Activated T-cell treated with anti-CD3 and anti-CD28 coated beads, Interleukin-2, amount 50 U/mL, for 24 hours (primary cell): ENCODE results near the gene SLC17A4.
"Not testable (repeated sequence)": the region's sequence is repeated elsewhere in the genome, so short reads cannot be mapped to it uniquely, and the experiment has no call there.

Source experiments
- DNase-seq: peaks from one replicate; pipeline ENCODE4 v3.0.0-alpha.2; 2020
- H3K27ac Mint-ChIP-seq: 2 replicates; pipeline ENCODE4 v1.8.0; 2020; ENCODE audit warnings: mild to moderate bottlenecking, mixed read lengths
- H3K27me3 Mint-ChIP-seq: 2 replicates; pipeline ENCODE4 v1.8.0; 2020; ENCODE audit warnings: mixed read lengths
- H3K36me3 Mint-ChIP-seq: 2 replicates; pipeline ENCODE4 v1.8.0; 2020; ENCODE audit warnings: low read depth, mixed read lengths
- H3K4me1 Mint-ChIP-seq: 2 replicates; pipeline ENCODE4 v1.8.0; 2020; ENCODE audit warnings: low read depth, mixed read lengths
- H3K4me3 Mint-ChIP-seq: 2 replicates; pipeline ENCODE4 v1.8.0; 2020; ENCODE audit warnings: mild to moderate bottlenecking, moderate library complexity, mixed read lengths
- H3K9me3 Mint-ChIP-seq: 2 replicates; pipeline ENCODE4 v1.8.0; 2020; ENCODE audit warnings: mixed read lengths

Gene SLC17A4

DNA sequence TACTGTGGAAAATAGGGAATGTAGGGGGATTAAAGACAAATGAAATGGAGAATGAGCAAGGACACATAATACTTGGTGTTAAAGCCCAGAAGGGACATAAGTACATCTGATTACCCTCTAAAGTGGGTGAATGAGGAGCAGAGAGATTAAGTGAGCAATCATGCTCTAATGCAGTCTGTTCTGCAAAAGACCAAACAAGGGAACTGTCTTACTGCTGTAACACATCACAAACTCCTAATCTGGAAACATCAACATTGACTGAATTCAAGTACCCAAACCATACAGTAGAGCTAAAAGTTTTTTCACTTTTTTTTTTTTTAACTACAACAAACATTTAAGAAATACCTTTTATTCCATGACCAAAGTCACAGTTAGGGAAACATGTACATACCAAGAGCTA lies 19.3 kb upstream of the SLC17A4 start:
- H3K27ac Mint-ChIP-seq = no peak overlapping the region
- peaks cover 70% of the 10 kb centered on the region for H3K27me3 Mint-ChIP-seq
- no peak overlapping the region for H3K4me3 Mint-ChIP-seq
- no peak for DNase-seq
- H3K9me3 Mint-ChIP-seq = peaks cover 16% of the 10 kb centered on the region
- H3K36me3 Mint-ChIP-seq = no peaks in the 10 kb centered on the region
- H3K4me1 Mint-ChIP-seq = no peaks in the 10 kb centered on the region

DNA sequence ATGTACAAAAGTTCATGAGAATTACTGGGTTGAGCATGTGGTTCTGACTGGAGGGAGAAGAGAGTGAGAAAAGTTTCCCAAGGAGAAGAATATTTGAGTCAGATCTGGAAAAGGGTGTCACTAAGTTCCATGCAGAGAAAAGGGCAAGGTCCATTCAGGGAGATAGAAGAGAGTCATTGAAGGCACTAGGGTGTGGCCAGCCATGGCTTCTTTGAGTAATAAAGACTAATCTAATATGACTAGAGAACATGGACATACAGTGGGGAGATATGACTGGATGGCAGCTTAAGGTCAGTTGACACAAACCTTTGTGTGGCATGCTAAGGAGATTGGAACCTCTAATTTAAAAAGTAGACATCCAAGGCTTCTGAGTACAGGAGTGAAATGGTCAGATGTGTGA lies 10.7 kb upstream of the SLC17A4 start:
- no peak overlapping the region for H3K27ac Mint-ChIP-seq
- H3K4me1 Mint-ChIP-seq = no peaks in the 10 kb centered on the region
- H3K27me3 Mint-ChIP-seq = peaks cover 3% of the 10 kb centered on the region
- no peaks in the 10 kb centered on the region for H3K9me3 Mint-ChIP-seq
- H3K4me3 Mint-ChIP-seq = no peak overlapping the region
- no peak for DNase-seq
- no peaks in the 10 kb centered on the region for H3K36me3 Mint-ChIP-seq

GRCh38 chr6:25745836-25746235 lies 8.7 kb upstream of the SLC17A4 start:
- H3K27ac Mint-ChIP-seq = no peak overlapping the region
- H3K27me3 Mint-ChIP-seq = no peaks in the 10 kb centered on the region
- no peak for DNase-seq
- no peaks in the 10 kb centered on the region for H3K36me3 Mint-ChIP-seq
- no peaks in the 10 kb centered on the region for H3K4me1 Mint-ChIP-seq
- no peak overlapping the region for H3K4me3 Mint-ChIP-seq
- H3K9me3 Mint-ChIP-seq = no peaks in the 10 kb centered on the region

- Mint-ChIP-seq H3K27ac (no peak overlapping the region), H3K27me3 (no peaks in the 10 kb centered on the region), H3K36me3 (no peaks in the 10 kb centered on the region), H3K4me1 (no peaks in the 10 kb centered on the region), H3K4me3 (no peak overlapping the region), H3K9me3 (no peaks in the 10 kb centered on the region)
- DNase-seq = no peak
Measured at GRCh38 chr6:25746968-25747367, 7.6 kb upstream of the SLC17A4 start.

DNA sequence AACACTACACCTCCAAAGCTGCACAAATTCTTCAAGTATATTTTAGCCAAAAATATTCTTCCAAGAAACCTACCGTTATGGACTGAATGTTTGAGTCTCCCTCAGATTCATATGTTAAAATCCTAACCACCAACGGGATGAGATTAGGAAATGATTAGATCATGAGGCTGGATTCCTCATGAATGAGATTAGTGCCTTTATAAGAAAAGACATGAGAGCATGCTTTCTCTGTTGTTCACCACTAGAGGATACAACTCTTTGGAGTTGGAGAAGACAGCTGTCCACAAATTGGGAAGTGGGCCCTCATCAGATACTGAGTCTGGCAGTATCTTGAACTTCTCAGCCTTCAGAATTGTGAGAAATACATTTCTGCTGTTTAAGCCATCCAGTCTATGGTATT lies 7.1 kb upstream of the SLC17A4 start:
- Mint-ChIP-seq H3K4me3 (no peak overlapping the region), H3K27ac (no peak overlapping the region), H3K9me3 (no peaks in the 10 kb centered on the region), H3K36me3 (no peaks in the 10 kb centered on the region), H3K27me3 (no peaks in the 10 kb centered on the region), H3K4me1 (no peaks in the 10 kb centered on the region)
- DNase-seq = no peak

DNA sequence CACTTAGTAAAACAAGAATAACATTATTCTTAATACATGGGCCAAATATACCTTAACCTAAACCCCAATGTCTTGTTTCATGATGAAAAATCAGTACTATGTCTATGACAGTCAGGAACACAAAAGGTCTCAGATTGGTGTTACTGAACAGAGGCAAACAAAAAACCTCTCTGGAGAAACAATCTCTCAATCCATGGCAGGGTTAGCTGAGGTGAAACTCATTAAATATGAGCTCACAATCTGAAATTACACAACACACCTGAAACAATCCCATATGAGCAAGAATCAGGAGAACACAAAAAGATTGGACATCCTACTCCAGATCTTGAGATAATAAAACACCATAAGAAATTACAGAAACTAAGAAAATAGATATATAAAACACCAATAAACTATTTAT lies 6.5 kb upstream of the SLC17A4 start:
- Mint-ChIP-seq H3K27ac (no peak overlapping the region), H3K27me3 (no peaks in the 10 kb centered on the region), H3K4me1 (no peaks in the 10 kb centered on the region), H3K9me3 (no peaks in the 10 kb centered on the region), H3K36me3 (no peaks in the 10 kb centered on the region), H3K4me3 (no peak overlapping the region)
- no peak for DNase-seq

- not testable (repeated sequence) for H3K9me3 Mint-ChIP-seq, H3K36me3 Mint-ChIP-seq, H3K4me1 Mint-ChIP-seq, H3K27me3 Mint-ChIP-seq, H3K4me3 Mint-ChIP-seq, DNase-seq, H3K27ac Mint-ChIP-seq
Measured at GRCh38 chr6:25748601-25749517, 5.7 kb upstream of the SLC17A4 start.

DNA sequence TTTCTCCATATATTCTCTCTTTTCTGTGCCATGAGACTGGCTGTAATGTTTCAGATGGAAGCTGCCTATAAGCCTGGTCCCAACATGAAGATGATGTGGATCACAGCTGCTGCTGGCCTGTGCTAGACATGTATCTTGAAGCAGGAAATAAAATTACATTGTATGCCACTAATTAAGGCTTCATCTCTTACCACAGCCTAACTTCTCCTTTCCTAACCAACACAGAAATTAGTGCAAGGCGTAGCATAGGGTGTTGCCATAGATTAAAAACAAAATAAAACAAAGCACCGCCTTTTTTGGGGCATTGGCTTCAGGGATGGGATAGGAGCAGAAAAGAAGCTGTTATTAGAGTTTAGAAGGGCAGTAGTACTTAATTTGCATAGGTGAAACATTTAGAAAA lies 4.7 kb upstream of the SLC17A4 start:
- Mint-ChIP-seq H3K4me1 (no peaks in the 10 kb centered on the region), H3K4me3 (no peak overlapping the region), H3K9me3 (no peaks in the 10 kb centered on the region), H3K36me3 (no peaks in the 10 kb centered on the region), H3K27me3 (peaks cover 4% of the 10 kb centered on the region), H3K27ac (no peak overlapping the region)
- DNase-seq = no peak

DNA sequence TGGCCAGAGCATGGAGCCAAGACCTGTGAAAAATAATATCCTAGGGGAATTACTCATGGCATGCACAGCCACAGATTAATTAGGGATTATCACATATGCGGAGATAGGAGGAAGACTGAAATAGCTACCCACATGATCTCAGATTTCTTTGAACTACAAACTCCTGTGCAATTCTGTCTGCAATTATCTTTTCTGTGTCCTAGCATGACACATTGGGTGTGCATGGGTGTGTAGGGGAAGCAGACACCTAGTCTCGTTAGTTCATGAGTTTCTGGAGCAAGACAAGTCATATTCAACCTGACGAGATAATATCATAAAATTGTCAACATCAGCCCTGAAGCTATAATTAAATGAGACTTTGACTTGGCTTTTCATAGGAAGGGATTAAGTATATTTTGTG lies 3.6 kb upstream of the SLC17A4 start:
- no peaks in the 10 kb centered on the region for H3K36me3 Mint-ChIP-seq
- peaks cover 4% of the 10 kb centered on the region for H3K27me3 Mint-ChIP-seq
- H3K4me3 Mint-ChIP-seq = no peak overlapping the region
- no peak overlapping the region for H3K27ac Mint-ChIP-seq
- DNase-seq = no peak
- no peaks in the 10 kb centered on the region for H3K4me1 Mint-ChIP-seq
- H3K9me3 Mint-ChIP-seq = no peaks in the 10 kb centered on the region

GRCh38 chr6:25753079-25753478 lies 1.5 kb upstream of the SLC17A4 start:
- DNase-seq = no peak
- peaks cover 4% of the 10 kb centered on the region for H3K27me3 Mint-ChIP-seq
- no peak overlapping the region for H3K27ac Mint-ChIP-seq
- no peak overlapping the region for H3K4me3 Mint-ChIP-seq
- no peaks in the 10 kb centered on the region for H3K4me1 Mint-ChIP-seq
- H3K9me3 Mint-ChIP-seq = no peaks in the 10 kb centered on the region
- no peaks in the 10 kb centered on the region for H3K36me3 Mint-ChIP-seq

- peaks cover 12% of the 10 kb centered on the region for H3K27me3 Mint-ChIP-seq
- no peaks in the 10 kb centered on the region for H3K36me3 Mint-ChIP-seq
- H3K27ac Mint-ChIP-seq = no peak overlapping the region
- H3K4me1 Mint-ChIP-seq = no peaks in the 10 kb centered on the region
- H3K9me3 Mint-ChIP-seq = no peaks in the 10 kb centered on the region
- H3K4me3 Mint-ChIP-seq = no peak overlapping the region
- DNase-seq = no peak
Measured at GRCh38 chr6:25755483-25755882, 941 bp downstream of the SLC17A4 start.

DNA sequence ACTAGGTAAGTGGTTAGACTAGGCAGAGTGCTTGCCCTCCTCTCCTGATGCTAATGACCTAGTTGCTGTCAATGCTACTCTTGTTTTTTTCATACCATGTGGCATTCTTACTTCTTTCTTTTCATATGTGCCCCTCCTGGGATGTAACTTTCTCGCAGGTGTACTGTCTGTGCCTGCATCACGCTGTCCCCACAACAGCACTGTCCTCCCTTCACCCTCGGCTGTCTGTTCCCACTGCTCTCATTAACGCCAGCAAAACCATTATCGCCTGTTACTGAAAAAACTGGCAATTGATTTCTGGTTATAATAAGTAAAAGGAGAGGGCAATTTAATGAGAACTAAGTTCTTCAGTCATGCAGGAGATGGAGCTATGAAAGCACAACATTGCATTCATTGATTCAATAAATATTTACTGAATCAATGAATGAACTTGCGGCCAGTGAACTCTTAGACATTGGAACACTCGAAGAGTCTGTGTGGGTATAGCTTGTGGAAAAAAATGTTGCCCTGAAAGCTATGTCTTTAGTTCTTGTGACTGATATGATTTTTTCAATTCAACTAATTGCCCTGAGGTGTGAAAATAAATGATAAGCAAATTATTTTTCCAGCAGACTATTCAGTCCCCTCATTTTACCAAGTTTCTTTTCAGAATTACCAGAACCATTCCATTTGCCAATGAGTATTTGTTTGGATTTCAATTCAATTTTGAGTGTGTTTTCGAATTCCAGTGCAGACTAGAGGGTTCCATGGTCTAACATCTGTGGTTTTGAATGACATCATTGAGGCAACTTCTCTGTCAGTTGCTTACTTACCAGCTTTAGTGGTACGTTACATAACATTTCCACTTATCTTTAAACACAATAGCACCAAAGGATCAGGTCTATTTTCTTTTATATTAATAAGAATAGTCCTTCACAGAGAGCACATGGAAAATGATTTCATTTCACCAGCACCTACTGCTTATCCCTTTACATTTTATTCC lies 2.1 kb downstream of the SLC17A4 start:
- Mint-ChIP-seq H3K4me1 (no peaks in the 10 kb centered on the region), H3K36me3 (no peaks in the 10 kb centered on the region), H3K27ac (no peak overlapping the region), H3K4me3 (no peak overlapping the region), H3K9me3 (no peaks in the 10 kb centered on the region), H3K27me3 (peaks cover 12% of the 10 kb centered on the region)
- no peak for DNase-seq

DNA sequence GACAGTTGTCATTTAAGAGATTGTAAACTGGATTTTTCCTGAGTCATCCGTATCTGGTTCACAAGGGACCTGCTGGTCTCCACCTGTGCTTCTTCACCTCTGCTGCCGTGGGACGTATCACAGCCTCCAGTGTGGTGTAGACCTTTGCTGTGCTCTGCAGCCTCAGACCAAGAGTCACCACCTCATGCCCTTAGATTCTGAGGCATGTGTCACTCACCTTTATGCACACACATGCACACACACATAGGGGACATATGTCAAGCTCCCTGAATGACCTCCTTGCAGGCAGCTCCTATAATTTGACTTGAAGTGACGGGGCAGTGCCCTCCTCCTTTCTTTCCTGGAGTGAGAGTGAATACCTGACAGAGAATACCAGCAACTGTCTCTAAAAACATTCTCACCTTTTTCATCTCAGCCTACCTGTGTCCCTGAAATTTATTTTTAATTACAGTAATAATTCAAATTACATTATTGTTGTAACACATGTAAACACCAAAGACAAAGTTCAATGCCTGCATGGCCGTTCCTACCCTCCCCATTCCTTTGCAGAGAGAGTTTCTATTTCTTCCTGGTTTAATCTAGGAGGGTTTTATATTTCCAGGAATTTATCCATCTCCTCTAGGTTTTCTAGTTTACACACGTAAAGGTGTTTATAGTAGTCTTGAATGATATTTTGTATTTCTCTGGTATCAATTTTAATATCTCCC lies 3.5 kb downstream of the SLC17A4 start:
- Mint-ChIP-seq H3K27me3 (peaks cover 12% of the 10 kb centered on the region), H3K4me1 (no peaks in the 10 kb centered on the region), H3K36me3 (no peaks in the 10 kb centered on the region), H3K4me3 (no peak overlapping the region), H3K27ac (no peak overlapping the region), H3K9me3 (no peaks in the 10 kb centered on the region)
- no peak for DNase-seq

DNA sequence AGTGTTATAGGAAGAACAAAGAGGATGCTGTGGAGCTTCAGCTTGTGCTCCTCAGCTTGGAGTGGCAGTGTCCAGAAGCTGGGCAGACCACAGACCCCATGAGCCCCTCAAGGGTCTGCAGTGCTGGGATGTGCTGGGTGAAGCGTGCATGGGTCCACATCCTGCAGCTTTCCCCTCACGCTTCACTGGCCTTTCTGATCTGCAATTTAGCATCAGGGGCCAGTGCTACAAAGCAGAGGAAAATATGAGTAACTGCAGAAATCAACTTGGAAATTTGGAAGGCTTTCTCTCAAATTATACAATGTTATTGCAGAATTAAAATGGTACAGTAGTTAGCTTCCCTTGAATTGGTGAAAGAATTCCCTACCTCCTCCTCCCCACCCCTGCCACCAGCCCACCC lies 10.1 kb downstream of the SLC17A4 start:
- Mint-ChIP-seq H3K9me3 (no peaks in the 10 kb centered on the region), H3K4me1 (no peaks in the 10 kb centered on the region), H3K27ac (no peak overlapping the region), H3K27me3 (peaks cover 15% of the 10 kb centered on the region), H3K36me3 (no peaks in the 10 kb centered on the region), H3K4me3 (no peak overlapping the region)
- DNase-seq = no peak
